GM12892 (cell line): ENCODE results near the gene LDLRAD4.

Experiments
- POLR2A ChIP-seq: IDR thresholded peaks from 2 replicates; pipeline ENCODE4 v1.6.1; 2011; ENCODE audit warnings: low read depth, low read length, control low read depth
- POLR2AphosphoS5 ChIP-seq: IDR thresholded peaks from 2 replicates; pipeline ENCODE4 v1.6.1; 2011; ENCODE audit warnings: low read depth, low read length, control low read depth
- TAF1 ChIP-seq: IDR thresholded peaks from 2 replicates; pipeline ENCODE4 v1.6.1; 2011; ENCODE audit warnings: low read depth, mild to moderate bottlenecking, control low read depth, low read length, borderline replicate concordance

GRCh38 chr18:13266218-13267100 lies 47.9 kb downstream of the LDLRAD4 start:
- no peak for TF ChIP-seq POLR2A
- TF ChIP-seq TAF1: no peak
- TF ChIP-seq POLR2AphosphoS5: no peak
